NCI-H526 (cell line): Measurements from ENCODE around the gene CYFIP1.

Source experiments
- DNase-seq, 2 experiments: peaks; one replicate each; lab custom pipeline; 2025; lab: John Stamatoyannopoulos, UW

The CYFIP1 gene

DNA sequence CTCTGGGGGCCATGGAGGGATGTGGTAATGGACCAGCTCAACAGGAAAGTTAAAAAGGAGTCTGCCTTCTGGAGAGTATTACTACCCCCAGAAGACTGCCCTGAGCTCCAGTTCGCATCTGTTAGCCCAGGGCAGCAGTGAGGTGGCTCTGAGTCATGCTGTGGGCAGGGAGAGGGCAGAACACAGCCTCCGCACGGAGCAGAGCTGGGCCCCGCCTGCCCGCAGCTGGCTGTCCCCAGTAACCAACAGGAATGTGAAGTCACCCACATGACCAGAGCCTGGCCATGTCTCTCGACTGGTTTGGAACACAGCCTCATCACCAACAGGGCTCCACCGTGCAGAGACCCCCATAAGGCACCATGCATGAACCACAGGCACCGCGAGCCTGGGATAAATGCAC is 62.1 kb downstream of the CYFIP1 start:
- no peak for DNase-seq

DNA sequence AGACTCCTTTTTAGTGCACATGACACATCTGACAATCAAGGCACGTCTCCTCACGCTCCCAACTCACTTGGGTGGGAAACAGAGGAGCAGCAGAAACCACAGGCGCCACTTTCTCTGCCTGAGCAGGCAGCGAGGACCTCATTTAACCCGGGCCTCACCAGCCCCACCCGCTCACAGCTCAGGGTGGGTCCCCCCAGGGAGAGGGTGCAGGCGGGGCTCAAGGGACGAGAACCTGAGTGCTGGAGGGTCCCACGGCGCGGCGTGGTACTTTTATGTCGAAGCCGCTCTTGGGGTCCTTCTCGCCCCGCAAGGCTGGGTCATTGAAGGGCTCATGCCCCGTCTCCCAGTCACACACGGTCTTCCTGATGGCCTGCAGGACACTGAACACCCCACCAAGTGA is 62.6 kb downstream of the CYFIP1 start:
- no peak for DNase-seq

DNA sequence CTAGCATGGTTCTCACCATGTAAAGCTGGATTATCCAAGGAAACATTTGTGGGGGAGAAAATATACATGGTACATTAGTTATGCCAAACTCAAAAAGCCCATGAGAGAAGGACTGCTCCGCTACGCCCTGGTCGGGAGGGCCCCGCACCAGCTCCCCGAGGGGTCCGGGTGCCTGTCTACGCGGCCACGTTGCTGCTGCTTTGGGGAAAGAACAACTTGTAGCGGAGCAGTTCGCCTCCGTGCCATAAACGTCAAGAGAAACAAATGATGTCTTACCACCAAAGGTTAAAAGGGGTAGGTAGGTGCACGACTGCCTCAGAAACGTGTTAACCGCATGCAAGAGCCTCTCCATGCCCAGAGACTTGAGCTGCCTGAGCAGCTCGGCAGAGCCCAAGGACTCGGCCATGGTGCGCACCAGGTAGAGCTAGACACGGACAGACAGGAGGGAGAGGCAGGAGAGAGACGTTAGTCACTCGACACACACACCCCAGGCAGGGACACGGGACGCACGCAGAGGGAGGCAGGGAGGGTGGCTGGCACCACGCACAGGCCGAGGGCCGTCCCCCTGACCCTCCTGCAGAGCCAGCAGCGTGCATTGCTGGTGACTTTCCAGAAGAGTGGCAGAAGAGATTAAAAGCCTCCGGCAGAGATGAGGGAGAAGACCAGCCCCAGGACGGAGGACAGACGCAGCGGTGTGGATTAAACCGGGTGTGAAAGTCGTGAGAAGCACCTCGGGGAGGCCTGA is 63.4 kb downstream of the CYFIP1 start:
- DNase-seq = no peak

GRCh38 chr15:22915866-22916515 is 64.2 kb downstream of the CYFIP1 start:
- DNase-seq = no peak

DNA sequence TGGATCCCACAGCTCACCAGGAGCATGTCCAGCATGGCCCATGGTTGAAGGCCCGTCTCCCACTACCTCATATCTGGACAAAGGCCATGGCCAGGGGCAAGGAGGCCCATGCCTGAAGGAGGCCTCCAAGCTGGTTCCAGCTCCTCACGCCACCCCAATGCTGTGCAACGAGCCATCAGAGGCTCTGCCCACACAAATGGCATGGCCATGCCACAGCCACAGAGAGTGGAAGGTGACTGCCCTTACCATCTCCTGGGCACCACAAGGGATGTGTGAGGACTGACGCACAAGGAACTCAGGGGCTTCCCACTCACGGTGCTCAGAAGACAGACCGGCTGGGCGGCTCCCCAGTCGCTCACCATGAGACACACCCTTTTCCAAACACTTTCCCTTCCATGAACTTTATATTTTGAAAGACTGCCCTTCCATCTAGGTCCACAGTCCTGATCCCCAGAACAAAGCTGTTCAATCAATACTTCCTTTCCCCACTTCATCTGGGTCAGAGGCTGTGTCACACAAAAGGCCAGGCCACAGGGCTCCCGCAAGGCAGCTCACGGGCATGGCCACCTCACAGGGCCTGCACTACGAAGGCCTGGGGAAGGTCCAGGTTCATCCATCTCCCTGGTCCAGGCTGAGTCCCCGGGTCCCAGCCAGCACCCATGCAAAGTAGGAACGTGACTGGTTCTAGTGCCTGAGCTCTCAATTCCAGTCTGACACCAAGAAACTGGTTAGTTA is 66.4 kb downstream of the CYFIP1 start:
- no peak for DNase-seq

DNA sequence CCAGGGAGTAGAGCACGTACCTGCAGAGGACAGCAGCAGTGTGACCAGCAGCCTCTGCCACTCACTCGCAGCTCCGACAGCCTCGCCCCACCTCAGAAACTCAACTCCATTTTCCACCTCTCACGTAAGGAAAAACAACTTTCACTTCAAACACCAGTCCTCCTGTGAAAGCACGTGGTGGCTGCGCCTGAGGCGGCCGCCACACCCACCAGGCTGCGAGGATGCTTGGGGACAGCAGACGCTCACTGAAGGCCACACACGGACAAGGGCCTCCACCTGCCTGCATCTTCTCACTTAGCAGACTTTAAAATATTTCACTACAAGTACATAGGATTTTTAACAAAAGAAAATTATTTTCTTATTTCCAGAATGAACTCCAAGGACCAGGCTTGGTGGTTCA is 67.9 kb downstream of the CYFIP1 start:
- no peak for DNase-seq

DNA sequence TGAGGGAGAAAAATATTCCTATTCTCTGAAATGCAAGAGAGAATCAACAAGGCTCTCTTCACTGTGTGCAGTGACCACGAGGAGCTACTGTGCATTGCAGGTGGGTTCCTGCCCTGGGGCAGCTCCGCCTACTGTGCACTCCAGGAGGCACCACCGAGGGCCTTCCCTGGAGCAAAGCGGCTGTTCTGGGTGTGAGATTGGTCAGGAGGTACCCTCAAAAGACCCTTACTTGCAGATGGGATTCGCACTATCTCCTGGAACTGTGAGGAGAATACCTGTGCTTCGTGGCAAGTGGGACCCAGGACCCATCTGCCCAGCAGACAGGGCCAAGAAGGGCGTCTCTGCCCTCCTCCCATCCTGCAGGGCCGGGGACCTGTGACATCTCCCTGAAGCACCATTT is 68.9 kb downstream of the CYFIP1 start:
- DNase-seq = no peak

DNA sequence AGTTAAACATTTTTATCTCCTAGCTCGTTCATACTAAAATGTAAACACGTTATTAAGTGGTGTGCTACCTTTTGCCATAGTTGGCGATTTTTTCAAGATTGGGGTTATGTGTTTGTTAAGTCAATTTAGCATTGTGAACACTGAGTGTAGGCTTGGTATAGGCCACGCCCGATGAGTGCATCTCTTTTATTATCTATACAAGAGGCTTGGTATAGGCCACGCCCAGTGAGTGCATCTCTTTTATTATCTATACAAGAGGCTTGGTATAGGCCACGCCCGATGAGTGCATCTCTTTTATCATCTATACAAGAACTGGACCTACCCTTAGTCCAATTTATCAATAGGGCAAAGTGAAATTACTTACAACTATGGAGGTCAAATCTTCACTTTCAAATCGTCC is 71.3 kb downstream of the CYFIP1 start:
- DNase-seq = no peak

- DNase-seq = no peak
Measured at GRCh38 chr15:22907161-22907950, 72.8 kb downstream of the CYFIP1 start.

- DNase-seq = no peak
Measured at GRCh38 chr15:22904736-22905135, 75.4 kb downstream of the CYFIP1 start.

- peak in 1 of 2 experiments; percentile 6 for DNase-seq
Measured at GRCh38 chr15:22903961-22904534, 76.1 kb downstream of the CYFIP1 start.

DNA sequence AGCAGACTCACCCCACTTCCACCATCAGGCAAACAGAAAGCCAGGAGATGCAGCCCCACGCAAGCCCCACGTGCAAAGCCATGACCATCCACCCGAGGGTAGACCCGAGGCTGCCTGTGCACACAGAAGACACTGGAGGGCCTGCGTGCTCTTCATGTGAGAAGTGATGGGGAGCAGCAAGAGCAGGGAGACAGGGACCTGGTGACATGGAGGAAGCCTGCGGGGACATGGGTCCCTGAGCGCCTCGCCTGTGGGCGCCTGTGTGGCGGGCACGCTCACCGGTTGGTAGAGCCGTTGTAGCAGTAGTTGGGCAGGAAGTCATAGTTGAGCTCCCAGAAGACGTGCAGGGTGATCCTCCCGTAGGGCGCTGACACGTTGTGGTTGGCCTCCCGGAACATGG is 76.7 kb downstream of the CYFIP1 start:
- no peak for DNase-seq

GRCh38 chr15:22902981-22903380 is 77.2 kb downstream of the CYFIP1 start:
- no peak for DNase-seq

- DNase-seq = no peak
Measured at GRCh38 chr15:22902578-22902977, 77.6 kb downstream of the CYFIP1 start.

DNA sequence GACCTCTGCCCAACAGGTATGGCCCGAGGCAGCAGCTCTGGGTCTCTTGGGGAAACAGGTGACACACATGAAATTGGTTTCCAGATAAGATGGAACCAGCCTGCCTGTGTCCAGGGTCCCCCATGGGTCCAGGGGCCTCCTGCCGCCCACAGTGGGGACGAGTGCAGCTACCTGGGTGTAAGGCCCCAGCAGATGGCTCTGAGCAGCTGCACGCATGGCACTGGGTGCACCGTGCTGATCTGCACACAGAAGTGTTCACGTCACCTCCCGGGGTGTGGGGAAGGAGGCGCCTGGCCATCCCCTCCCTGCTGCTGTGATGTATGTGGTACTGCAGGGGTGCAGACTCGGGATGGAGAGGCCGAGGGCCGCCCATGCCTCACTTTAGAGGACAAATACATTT is 78.1 kb downstream of the CYFIP1 start:
- DNase-seq = no peak

DNA sequence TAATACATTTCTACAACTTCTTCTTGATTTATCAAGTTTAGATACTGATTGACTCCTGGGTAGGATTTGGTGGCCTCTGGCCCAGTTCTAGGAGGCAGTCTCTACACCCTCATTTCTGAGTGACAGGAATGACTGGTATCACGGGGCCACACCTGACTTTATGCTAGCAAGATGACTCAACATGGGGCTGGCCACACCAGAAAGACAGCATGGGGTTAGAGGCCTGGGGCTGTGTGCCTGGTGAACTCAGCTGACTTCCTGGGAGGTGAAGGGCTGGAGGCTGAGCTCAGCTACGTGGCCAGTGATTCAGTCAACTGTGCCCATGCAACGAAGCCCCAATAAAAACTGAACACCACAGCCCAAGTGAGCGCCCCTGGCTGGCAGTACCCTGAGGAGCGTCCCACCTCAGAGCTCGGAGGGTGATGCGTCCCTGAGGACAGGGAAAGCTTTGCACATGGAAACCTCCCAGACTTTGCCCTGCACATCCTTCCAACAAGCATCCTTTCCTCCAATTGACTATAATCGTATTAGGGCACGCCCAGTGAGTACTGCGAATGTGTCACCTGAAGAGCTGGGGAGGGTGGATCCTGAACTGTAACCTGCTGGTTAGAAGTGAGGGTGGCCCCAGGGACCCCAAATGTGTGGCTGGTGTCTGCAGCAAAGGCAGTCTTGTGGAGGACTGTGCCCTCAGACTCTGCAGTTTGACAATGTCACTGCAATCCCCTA is 84.5 kb downstream of the CYFIP1 start:
- no peak for DNase-seq

DNA sequence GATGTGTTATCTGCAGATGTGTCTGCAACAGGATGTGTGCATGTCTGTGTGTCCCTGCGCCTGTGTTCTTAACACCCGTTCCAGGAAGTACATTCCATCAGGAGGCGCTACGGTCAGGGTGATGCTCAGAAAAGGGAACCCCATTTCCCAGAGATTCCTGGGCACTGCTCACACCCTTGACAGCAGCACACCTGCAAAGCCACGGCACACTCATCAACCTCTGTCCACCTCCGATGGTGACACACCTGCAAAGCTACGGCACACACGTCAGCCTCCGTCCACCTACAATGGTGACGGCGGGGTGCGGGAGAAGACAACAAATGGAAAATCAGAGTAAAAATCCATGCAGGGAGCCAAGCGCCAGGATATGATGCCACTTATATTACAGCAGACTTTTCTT is 86.3 kb downstream of the CYFIP1 start:
- no peak for DNase-seq

DNA sequence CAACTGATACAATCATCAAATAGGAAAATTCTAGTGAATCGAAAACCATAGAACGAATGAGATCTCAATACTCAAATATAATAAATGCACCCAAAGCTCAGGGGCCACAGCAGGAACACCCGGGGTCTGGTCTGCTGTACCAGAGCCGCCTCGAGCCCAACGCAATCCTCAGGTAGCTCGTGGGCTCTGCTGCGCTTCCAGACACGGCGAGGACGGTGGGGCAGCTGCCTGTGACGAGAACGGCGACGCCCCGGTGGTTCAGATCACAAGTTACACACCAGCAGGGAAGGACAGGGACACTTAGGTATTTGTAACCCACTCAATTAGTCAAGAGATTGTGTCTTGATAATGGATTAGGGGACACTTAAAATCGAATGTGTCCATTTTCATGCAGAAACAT is 87.1 kb downstream of the CYFIP1 start:
- no peak for DNase-seq

DNA sequence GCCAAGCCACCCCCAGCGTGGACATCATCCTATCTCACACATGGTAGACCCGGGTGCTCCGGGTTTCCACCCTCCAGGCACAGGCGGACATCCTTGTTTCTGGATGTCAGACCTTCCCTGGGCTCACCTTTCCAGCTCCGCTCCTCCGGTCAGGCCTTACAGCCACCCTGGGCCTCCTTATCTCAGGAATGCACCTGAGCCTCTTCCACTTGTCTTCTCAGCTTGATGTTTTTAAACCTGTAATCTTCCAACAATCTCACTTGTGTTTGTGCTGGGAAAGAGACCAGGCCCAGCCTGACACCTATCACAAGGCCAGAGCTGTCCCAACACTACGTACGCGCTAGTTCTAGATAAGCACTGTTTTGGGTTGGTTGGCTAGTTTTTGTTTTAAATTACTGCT is 87.8 kb downstream of the CYFIP1 start:
- no peak for DNase-seq

GRCh38 chr15:22891426-22892210 is 88.5 kb downstream of the CYFIP1 start:
- no peak for DNase-seq

DNA sequence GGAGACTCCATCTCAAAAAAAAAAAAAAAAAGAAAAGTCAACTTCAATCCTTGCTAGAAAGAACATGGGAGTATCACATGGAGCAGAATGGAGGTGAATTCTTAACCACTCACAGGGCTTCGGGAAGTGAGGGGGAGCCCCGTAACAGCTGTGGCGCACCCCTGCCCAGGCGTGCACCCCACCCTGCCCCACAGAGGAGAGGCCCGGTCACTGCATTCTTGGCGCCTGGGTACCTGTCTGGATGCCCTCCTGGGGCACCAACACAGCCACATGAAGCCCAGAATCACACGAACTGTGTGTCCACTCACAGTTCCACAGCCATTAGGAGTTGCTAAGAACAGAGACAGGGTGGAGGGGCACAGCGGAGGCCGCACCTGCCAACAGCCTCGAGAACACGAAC is 89.9 kb downstream of the CYFIP1 start:
- no peak for DNase-seq
